Measurements from ENCODE around the gene PTPRC.

DNA sequence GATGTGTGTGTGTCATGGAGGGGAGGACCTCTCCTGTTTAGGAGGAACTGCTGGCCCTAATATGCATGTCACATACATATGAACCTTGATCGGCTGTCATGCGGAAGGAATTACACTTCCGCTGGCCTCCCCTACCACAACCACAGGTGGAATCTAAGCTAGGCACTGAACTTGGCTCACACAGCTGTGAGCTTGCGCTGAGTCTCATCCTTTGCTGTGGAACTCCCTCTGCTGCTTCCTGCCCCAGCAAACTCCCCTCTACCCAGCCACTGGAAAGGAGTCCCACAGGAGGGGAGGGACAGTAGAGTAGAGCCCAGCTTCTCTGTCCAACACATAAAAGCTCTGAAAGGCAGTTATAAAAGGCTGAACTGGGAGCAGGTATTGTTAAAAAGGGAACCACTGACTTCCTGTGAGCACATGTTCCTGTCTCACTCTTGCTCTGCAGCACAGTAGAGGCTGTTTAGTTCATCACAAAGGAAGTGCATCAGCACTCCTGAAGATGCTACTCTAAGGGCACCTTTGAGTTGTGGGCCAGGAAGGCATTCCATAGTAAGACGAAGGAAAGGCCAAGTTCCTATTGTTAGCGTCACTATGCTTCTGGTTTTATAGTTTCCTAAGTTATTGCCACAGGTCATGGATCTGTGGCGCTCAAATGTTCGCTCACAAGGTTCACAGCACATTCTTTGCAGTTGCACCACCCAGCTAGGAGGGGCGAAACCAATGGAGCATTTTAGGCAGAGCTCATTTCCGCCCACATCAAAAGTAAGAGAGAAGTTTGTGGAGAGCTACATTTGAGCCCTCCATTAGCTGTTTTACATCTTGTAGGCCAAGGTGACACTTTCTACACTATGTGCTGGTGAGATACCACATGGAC is 17.7 kb upstream of the PTPRC start:
- TF ChIP-seq, protein P1, sequence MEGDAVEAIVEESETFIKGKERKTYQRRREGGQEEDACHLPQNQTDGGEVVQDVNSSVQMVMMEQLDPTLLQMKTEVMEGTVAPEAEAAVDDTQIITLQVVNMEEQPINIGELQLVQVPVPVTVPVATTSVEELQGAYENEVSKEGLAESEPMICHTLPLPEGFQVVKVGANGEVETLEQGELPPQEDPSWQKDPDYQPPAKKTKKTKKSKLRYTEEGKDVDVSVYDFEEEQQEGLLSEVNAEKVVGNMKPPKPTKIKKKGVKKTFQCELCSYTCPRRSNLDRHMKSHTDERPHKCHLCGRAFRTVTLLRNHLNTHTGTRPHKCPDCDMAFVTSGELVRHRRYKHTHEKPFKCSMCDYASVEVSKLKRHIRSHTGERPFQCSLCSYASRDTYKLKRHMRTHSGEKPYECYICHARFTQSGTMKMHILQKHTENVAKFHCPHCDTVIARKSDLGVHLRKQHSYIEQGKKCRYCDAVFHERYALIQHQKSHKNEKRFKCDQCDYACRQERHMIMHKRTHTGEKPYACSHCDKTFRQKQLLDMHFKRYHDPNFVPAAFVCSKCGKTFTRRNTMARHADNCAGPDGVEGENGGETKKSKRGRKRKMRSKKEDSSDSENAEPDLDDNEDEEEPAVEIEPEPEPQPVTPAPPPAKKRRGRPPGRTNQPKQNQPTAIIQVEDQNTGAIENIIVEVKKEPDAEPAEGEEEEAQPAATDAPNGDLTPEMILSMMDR (IDR thresholded peaks at IDR 0.05) = no peak
- no peak for TF ChIP-seq POLR2AphosphoS5 (IDR thresholded peaks at IDR 0.05)
